ENCODE measurements around the gene ETV1.
"Not testable (repeated sequence)": the region's sequence is repeated elsewhere in the genome, so short reads cannot be mapped to it uniquely, and the experiment has no call there.

The ETV1 gene

DNA sequence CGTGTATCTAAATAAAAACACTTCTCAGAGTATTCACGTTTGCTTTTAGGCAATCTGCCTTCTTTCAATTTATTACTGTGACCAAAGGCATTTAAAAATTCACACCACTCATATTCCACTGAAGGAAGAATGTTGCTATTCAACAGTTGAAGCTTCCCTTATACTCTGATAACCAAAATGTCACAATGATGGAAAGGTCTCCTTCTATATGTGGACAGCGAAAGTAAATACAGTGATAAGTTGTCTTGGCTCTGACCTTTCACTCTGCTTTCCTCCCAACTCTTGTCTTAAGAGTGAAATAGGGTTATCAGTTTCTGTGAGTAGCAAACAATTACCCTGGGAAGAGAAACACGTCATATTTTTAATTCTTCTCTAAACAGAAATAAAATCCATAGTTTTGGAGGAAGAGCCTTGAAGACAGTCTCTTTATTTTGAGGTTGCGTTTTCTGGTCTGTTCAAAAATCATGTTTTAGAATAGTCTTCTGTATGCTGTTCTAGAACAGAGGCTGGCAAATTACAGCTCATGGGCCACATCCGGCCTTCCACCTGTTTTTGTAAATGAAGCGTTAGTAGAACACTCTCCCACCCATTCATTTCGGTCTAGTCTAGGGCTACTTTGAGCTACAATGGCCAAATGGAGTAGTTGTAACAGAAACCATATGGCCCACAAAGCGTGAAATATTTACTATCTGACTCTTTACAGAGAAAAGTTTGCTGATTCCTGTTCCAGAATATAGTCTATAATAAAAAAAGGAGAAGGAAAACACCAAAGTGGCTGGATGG lies 41.3 kb downstream of the ETV1 start:
- DNase-seq: no peak
- in situ Hi-C loops (cut with HindIII; ENCODE audit: low pct_ligation_motif_present, low pct_unique_long_range_greater_than_20kb, low sequenced_read_pairs): no loop called here

DNA sequence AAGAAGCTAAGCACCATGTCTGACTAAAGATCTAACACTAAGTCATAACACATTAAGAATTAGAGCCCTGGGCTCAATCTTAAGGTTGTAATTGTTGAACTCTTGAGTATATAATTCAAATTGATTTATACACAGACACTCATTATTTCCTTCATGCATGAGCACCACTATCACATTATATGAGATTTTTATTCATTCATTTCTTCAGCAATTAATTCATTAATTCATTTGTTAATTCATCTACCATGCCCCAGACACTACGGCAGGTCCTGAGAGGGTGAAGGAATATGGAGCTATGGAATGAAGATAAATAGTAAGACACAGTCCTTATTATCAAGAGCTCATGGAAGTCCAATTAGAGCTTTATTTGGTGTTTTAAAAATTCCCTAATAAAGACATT lies 41.9 kb downstream of the ETV1 start:
- in situ Hi-C loops (cut with HindIII; ENCODE audit: low pct_ligation_motif_present, low pct_unique_long_range_greater_than_20kb, low sequenced_read_pairs): no loop called here
- DNase-seq: no peak

DNA sequence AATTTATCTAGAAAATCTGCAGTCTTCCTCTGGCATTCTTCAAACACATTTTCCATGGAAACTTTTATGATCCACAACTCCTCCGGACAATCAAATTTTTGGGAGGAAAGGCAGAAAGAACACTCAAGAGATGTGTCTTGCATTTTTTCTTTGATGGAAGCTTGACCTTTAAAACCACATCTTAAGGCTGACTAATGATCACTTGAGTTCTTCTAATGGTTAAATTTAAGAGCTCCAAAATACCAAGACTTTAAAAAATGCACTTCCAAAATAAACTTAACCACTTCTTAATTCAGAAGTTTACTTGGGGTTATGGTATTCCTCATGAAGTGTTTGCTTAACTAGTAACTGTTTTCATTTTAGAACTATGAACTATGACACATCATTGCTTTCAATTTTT lies 43.3 kb downstream of the ETV1 start:
- in situ Hi-C loops (cut with HindIII; ENCODE audit: low pct_ligation_motif_present, low pct_unique_long_range_greater_than_20kb, low sequenced_read_pairs): no loop called here
- peak; percentile 18 for DNase-seq

DNA sequence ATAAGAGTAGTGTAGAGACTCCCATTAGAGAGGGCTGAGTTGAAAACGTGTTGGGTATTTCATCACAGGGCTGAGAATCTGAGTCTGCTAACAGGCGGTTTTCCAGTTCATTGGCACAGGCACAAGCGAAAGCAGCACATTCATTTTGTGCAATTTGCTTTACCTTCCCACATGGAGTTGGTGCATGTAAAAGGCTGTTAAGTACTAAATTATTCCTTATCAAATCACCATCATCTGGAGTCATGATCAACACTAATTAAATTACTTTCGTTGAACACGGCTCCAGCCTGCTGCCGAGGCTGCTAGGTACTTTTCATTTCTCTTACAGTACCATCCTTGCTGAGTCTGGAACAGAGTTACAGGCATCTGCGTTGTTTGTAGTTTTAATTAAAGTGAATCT lies 43.8 kb downstream of the ETV1 start:
- DNase-seq: peak; percentile 59
- in situ Hi-C loops (cut with HindIII; ENCODE audit: low pct_ligation_motif_present, low pct_unique_long_range_greater_than_20kb, low sequenced_read_pairs): no loop called here

DNA sequence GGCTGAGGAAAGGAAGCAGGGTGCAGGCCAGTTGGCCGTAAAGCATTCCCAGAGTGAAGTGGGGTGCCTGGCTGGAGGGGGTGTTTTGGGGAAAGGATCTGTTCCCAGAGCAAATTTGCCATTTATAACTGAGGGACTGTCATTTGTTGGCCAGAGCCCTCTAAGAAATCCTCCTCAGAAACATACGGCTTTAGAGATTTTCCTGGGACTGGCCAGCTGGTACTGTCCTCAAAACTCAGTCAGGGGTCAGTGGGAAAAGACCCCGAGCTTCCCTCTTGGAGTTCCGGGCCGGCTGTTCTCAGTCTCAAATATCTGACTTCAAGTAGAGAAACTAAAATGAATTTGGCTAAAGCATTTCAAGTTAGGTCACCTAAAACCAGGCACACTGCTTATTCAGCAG lies 55.9 kb downstream of the ETV1 start:
- in situ Hi-C loops (cut with HindIII; ENCODE audit: low pct_ligation_motif_present, low pct_unique_long_range_greater_than_20kb, low sequenced_read_pairs): no loop called here
- no peak for DNase-seq

DNA sequence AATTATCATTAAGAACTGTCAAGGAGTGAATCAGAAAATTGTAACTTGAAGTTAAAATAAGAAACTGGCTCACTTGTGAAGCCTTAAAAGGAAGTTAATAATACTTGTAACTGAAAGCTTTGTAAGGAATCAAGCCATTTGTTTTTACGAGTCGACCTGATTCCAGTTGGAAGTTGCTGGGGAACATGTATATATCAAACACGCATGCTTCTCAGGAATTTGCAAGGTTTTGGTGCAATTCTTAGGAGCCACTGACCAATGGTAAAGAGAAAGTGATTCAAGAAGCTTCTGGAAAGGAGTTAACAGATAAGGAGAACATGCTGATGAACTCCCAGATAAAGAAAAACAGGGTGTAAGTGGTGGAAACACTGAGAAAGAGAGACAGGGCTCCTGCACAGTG lies 56.4 kb downstream of the ETV1 start:
- in situ Hi-C loops (cut with HindIII; ENCODE audit: low pct_ligation_motif_present, low pct_unique_long_range_greater_than_20kb, low sequenced_read_pairs): no loop called here
- no peak for DNase-seq

DNA sequence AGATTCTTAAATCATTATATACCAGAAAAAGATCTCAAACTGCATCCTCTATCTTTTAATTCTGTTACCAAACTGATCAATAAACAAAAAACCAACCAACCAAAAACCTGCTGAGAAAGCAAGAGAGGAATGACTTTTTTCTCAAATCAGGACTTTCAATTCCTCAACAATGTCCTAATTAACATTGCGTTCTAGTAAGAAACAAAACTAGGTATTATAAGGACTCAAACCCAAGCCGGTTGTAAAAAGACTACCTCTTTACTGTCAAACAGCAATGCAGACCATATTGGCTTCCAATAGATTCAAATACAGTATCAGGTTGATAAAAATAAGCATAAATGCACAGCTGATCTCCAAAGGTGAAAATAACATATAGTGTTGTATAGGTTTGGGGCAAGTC lies 57.3 kb downstream of the ETV1 start:
- in situ Hi-C loops (cut with HindIII; ENCODE audit: low pct_ligation_motif_present, low pct_unique_long_range_greater_than_20kb, low sequenced_read_pairs): no loop called here
- DNase-seq: no peak

DNA sequence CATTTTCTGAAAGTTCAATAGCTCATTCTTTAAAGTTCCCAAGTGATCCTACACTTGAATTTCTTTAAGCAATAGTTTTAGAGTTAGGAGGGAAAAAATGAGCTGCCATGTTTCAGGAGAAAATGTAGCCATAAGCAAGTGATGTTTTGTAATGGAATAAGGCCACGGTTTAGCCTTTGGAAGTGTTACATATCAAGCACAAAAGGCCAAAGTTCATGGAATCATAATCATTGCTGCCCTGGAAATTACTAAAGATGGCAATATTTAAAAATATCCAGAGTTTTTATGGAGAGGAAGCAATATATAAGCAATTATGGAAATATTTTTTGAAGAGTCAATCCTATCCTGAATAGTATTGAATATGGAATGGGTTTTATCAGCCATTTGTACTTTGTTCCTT lies 68.4 kb downstream of the ETV1 start:
- in situ Hi-C loops (cut with HindIII; ENCODE audit: low pct_ligation_motif_present, low pct_unique_long_range_greater_than_20kb, low sequenced_read_pairs): no loop called here
- no peak for DNase-seq

DNA sequence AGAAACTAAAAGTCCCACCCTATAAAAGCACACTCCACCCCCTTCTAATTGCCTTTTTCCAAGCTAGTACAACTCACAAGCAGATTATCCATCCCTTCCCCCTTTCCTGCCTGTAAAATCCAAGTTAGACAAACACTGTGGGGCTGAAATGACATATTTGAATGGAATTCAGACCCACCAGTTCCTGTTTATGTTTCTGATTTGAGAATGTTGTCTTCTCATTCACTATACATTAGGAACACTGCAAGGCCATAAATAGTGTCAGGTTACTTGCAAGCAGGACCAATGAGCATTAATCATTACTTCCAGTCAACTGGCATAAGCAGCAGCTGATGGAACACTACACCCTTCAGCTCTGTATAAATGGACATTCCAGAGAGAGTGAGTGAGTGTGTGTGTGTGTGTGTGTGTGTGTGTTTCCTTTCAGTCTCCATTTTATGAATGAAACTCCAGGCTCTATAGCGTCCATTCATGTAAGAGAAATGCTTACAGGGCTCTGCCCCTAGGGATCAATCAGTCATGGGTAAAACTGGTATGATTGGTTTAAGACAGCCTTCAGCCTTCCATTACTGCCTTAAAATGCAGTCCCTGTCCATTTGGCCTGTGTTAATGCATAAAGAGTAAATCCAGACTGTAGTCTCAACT lies 69.3 kb downstream of the ETV1 start:
- DNase-seq: peak; percentile 88
- in situ Hi-C loops (cut with HindIII; ENCODE audit: low pct_ligation_motif_present, low pct_unique_long_range_greater_than_20kb, low sequenced_read_pairs): no loop called here

DNA sequence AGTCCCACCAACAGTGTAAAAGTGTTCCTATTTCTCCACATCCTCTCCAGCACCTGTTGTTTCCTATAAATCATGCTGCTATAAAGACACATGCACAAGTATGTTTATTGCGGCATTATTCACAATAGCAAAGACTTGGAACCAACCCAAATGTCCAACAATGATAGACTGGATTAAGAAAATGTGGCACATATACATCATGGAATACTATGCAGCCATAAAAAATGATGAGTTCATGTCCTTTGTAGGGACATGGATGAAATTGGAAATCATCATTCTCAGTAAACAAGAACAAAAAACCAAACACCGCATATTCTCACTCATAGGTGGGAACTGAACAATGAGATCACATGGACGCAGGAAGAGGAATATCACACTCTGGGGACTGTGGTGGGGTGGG lies 71.1 kb downstream of the ETV1 start:
- DNase-seq; in situ Hi-C loops (cut with HindIII; ENCODE audit: low pct_ligation_motif_present, low pct_unique_long_range_greater_than_20kb, low sequenced_read_pairs): not testable (repeated sequence)

DNA sequence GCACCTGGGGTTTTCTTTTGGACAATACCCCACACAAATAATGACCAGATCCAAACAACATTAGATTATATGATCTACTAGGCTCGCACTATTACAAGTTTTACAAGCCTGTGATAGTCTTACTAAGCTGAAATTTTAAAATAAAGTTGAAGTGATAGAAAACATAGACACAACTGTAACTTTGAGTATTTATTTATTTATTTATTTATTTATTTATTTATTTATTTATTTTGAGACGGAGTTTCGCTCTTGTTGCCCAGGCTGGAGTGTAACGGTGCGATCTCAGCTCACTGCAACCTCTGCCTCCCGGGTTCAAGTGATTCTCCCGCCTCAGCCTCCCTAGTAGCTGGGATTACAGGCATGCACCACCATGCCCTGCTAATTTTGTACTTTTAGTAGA lies 72.4 kb downstream of the ETV1 start:
- DNase-seq; in situ Hi-C loops (cut with HindIII; ENCODE audit: low pct_ligation_motif_present, low pct_unique_long_range_greater_than_20kb, low sequenced_read_pairs): not testable (repeated sequence)

DNA sequence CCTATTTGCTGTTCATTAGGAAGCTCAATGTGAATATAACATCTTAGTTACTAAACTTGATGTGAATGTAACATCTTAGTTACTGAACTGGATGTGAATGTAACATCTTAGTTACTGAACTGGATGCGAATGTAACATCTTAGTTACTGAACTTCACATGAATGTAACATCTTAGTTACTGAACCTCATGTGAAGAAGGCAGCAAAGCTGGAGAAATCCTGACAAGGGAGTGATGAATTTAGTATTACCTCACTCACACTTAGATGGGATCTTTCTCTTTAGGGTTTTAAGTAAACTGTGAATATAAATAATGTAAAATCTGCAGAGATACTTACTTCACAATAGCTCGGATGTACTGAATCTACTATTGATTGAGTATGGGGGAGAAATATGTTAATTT lies 73.6 kb downstream of the ETV1 start:
- no peak for DNase-seq
- in situ Hi-C loops (cut with HindIII; ENCODE audit: low pct_ligation_motif_present, low pct_unique_long_range_greater_than_20kb, low sequenced_read_pairs): no loop called here

DNA sequence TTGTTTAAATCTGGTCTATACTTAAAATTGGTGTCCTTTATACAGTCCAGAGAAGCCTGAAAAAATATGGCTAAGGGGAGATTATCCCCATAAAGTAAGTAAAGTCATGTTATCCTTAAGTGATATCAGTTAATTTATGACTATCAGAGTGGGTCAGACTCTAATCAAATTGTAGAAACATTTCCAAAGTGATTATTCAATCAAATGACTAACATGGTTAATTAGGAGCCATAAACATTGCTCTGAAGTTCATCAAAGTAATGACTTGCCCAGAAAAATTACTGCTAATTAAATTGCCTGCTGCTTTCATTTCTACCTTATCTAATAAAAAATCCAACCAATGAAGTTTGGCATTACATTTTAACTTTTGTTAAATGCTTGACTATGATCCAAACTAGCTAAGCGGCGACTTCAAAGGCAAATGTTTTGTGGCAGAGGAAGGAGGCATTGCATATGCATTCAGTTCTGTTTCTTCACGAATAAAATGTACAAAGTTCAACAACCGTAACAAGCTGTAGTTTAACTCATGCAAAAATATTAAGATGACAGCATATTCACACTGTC lies 76.7 kb downstream of the ETV1 start:
- no peak for DNase-seq

DNA sequence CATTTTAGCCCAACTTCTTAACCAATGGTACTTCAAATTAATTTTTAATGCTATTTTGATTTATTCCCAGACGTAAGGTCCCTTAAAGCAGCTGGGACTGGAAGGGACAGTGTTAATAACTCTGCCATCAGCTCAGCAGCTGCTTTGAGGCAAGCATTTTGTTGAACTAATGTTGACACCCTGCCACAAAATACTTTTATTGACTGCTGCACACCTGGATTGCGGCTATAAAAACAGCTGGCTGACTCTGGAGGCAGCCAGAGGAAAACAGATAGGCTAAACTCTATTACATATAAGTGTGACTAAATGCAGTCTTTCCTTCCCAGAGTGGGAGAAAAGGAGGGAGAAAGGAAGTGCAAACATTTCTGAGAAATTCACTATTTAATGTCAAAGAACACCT lies 77.6 kb downstream of the ETV1 start:
- in situ Hi-C loops (cut with HindIII; ENCODE audit: low pct_ligation_motif_present, low pct_unique_long_range_greater_than_20kb, low sequenced_read_pairs): no loop called here
- DNase-seq: no peak

More for the DNA sequence above, 76.7 kb downstream of the ETV1 start:
- in situ Hi-C loops (cut with HindIII; ENCODE audit: low pct_ligation_motif_present, low pct_unique_long_range_greater_than_20kb, low sequenced_read_pairs): no loop called here

DNA sequence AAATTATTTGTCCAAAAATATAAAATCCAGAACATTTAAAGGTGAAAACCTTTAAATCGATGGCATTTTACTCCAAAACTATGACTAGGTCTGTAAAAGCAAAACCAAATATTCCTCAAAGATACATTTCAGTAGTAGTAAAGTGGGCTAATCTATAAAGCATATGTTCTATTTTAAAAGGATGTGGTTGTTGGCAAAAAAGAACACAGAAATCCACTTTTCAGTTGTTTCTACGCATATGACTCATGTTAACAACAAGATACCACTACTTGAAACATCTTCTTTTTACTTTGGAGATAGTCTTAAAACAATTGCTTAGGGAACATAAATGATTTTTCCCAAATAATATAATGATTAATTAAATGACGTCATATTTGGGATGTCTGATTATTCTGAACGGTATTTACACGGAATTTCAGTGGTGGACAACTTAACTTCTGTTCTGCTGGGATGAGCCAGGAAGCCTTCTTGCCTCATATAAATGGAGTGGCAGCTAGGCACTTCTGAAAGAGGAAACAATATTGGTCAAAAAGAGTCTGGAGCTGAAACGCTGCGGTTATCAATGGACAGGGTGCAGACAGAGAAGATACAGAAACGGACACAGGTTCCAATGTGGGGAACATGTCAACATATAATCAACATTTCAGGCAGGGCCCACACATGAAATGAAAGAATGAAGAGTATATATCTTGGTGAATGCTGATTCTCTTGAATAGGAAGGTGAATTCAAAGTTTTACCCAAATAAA lies 78.5 kb downstream of the ETV1 start:
- no peak for DNase-seq
- in situ Hi-C loops (cut with HindIII; ENCODE audit: low pct_ligation_motif_present, low pct_unique_long_range_greater_than_20kb, low sequenced_read_pairs): no loop called here

DNA sequence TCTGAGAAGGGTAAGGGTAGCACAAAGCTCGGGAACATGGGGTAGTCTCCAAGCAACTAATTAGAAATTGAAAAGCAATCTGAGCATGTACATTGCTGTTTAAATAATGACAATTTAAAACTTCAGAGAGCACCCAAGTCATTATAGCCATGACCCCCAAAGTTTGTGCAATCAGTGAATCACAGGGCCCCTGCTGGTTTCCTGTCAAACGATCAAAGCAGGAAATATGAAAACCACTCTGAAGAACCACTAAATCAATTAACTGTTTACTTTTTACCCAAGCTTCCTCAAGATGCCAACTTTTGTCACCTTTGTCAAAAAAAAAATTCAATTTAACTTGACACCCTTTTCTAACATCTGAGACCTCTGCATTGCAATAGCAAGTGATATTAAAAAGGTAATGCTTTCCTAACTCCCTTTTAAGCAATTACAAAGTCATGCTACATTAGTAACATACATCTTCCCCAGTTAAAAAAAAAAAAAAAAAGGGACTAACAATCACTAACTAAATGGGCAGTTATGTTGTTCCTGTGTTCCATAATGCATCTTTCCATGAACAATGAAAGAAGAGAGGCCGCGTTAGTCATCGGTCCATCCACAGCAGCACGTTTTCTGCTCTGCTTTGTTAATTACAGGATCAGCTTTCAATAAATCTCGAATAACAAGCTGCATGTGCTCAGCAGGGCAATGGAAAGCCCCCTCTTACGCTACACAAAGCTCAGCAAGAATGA lies 80.6 kb downstream of the ETV1 start:
- in situ Hi-C loops (cut with HindIII; ENCODE audit: low pct_ligation_motif_present, low pct_unique_long_range_greater_than_20kb, low sequenced_read_pairs): no loop called here
- DNase-seq: no peak

DNA sequence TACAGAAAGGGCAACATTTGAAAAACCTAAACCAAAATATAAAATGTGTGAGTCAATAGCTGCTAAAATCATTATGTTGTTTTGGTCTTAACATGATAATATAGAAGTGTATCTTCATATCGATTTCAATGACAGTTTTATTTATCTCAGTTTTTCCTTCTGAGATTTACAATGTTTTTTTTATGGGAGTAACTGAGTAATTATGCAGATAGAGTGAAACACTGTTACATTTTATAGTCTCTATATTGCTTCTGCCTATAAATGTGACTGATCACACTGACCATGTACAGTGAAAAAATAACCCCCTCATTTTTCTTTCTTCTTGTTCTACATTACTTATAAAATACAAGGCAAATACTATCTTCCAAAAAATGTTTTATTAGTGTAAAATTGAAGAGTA lies 81.6 kb downstream of the ETV1 start:
- DNase-seq: no peak
- in situ Hi-C loops (cut with HindIII; ENCODE audit: low pct_ligation_motif_present, low pct_unique_long_range_greater_than_20kb, low sequenced_read_pairs): no loop called here

DNA sequence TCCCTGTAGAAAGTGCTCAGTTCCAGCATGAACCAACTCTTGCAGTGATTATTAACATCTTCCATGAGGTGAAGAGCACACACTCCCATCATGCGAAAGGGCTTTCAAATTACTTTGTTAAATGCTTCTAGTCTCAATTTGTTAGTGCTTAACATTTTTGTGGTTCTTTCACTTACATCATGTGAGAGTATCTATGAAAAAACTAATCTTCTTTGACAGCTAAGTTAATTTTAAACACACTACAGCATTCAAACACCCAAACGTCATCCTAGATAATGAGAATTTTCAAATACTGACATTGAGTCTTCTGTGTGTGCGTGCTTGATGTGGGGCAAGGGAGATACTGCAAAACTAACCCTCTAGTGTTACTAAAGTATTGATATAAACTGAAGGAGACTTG lies 84.8 kb downstream of the ETV1 start:
- DNase-seq: no peak
- in situ Hi-C loops (cut with HindIII; ENCODE audit: low pct_ligation_motif_present, low pct_unique_long_range_greater_than_20kb, low sequenced_read_pairs): no loop called here

DNA sequence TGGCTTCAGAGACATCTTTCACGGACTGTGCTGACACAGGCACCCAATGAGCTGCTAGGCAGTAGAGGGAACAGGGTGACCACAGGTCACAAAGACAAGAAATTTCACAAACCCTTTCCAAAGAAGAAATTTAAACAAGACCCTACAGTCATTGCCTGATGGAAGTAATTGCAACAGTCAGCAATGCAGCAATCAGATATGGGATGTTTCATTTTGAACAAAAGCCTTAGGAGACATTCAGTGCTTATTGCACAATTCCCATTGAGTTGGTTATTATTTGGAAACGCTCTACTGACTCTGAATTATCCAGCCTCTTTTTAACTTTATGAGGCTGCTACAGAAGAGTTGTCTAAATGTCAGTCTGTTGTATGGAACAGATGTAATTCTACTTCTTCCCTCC lies 85.5 kb downstream of the ETV1 start:
- no peak for DNase-seq
- in situ Hi-C loops (cut with HindIII; ENCODE audit: low pct_ligation_motif_present, low pct_unique_long_range_greater_than_20kb, low sequenced_read_pairs): no loop called here

Data from ACHN (cell line).